Measurements from ENCODE around the gene DNAH9. TPM values are rescaled to one million over a fixed set of nuclear protein-coding genes. Genes with fewer than 3 reads are reported as not detected.

The DNAH9 gene
- total RNA-seq, 1 experiment from 2014 or later: 0.22 TPM

- Histone ChIP-seq H2BK120ac (ENCODE audit: low read depth, low read length, poor library complexity, severe bottlenecking) (no peak overlapping the region), H3K79me2 (ENCODE audit: insufficient read depth, low read length) (no peaks in the 10 kb centered on the region), H3K18ac (ENCODE audit: insufficient read length, low read depth, low read length) (no peak overlapping the region), H4K8ac (replicated peaks; ENCODE audit: insufficient read length, low read depth, low read length) (no peak overlapping the region), H3K23ac (ENCODE audit: insufficient read length, low read depth, low read length) (no peak overlapping the region), H2AK5ac (ENCODE audit: insufficient read length, low read length) (no peak overlapping the region), H2BK12ac (ENCODE audit: insufficient read length, low read depth, low read length) (no peak overlapping the region), H3K4ac (ENCODE audit: low read depth, low read length) (no peak overlapping the region), H3K23me2 (ENCODE audit: insufficient read length, low read depth, low read length, poor library complexity, severe bottlenecking) (no peaks in the 10 kb centered on the region), H4K20me1 (ENCODE audit: control insufficient read depth, insufficient read depth, insufficient read length) (no peaks in the 10 kb centered on the region), H3K27ac (ENCODE audit: insufficient read length, low read depth, low read length) (no peak overlapping the region), H3K9me3 (ENCODE audit: control insufficient read depth, low read depth, low read length) (no peaks in the 10 kb centered on the region), H3T11ph (ENCODE audit: low read length) (no peak overlapping the region), H2BK15ac (ENCODE audit: low read depth, low read length) (no peak overlapping the region), H3K4me1 (ENCODE audit: insufficient read depth, low read length) (no peaks in the 10 kb centered on the region; the same call in 1 of the 2 replicates), H3K27me3 (ENCODE audit: insufficient read depth, low read length) (no peaks in the 10 kb centered on the region), H3K14ac (ENCODE audit: insufficient read depth, low read length) (no peak overlapping the region), H4K91ac (ENCODE audit: insufficient read length, low read depth, low read length) (no peak overlapping the region), H3K56ac (ENCODE audit: insufficient read length, low read depth, low read length) (no peak overlapping the region), H2BK20ac (ENCODE audit: low read depth, low read length, poor library complexity, severe bottlenecking) (no peak overlapping the region), H2AFZ (ENCODE audit: low read length) (no peak overlapping the region), H3K4me2 (ENCODE audit: insufficient read depth, insufficient read length, low read length) (no peak overlapping the region), H4K5ac (ENCODE audit: insufficient read length, low read depth, low read length) (no peak overlapping the region), H3K79me1 (ENCODE audit: insufficient read depth, low read depth, low read length, poor library complexity, severe bottlenecking) (no peaks in the 10 kb centered on the region), H3K9ac (ENCODE audit: extremely low read depth, insufficient read length, low read length) (no peak overlapping the region), H2BK5ac (ENCODE audit: insufficient read length, low read length) (no peak overlapping the region)
- H3K9me3 Mint-ChIP-seq: no peaks in the 10 kb centered on the region; a peak in 1 of 5 replicates
- peaks cover 13 to 20% of the 10 kb centered on the region in 2 experiments for H3K4me1 Mint-ChIP-seq
- no peak for DNase-seq
- H3K36me3 Mint-ChIP-seq (ENCODE audit: insufficient read depth in 1 of 3, low read depth in 3 of 3): no peaks in the 10 kb centered on the region
- TF ChIP-seq CTCF (conservative IDR thresholded peaks at IDR 0.05): no peak
- H3K27ac Mint-ChIP-seq: no peak overlapping the region; a peak in 1 of 7 replicates
- WGBS (ENCODE audit: extremely low coverage, insufficient read length, low lambda C conversion rate): no CpG with 5 or more reads among the region's 6 CpGs
- H3K27me3 Mint-ChIP-seq (ENCODE audit: low read depth): peaks cover 6% of the 10 kb centered on the region
- no peak overlapping the region for H3K4me3 Mint-ChIP-seq
These were observed 42.7 kb upstream of the DNAH9 start for GRCh38 chr17:11555530-11555929.
